DMS 273 treated with DMSO at 0.1 percent for 48 hours (cell line): Measurements from ENCODE around the gene BRF1.
A peak's percentile ranks its signal among the peaks of the same experiment; 100 is the strongest.

Experiments
- DNase-seq: peaks from one replicate; lab custom pipeline; 2025; lab: John Stamatoyannopoulos, UW

The BRF1 gene

GRCh38 chr14:105173901-105174894, 126.6 kb downstream of the BRF1 start:
- DNase-seq, result no peak

GRCh38 chr14:105173145-105173544, 127.7 kb downstream of the BRF1 start:
- no peak for DNase-seq

- no peak for DNase-seq
These were observed 128.3 kb downstream of the BRF1 start for GRCh38 chr14:105172476-105172875.

- no peak for DNase-seq
These were observed 129.7 kb downstream of the BRF1 start for GRCh38 chr14:105171004-105171673.

GRCh38 chr14:105169776-105170655, 130.8 kb downstream of the BRF1 start:
- no peak for DNase-seq

GRCh38 chr14:105168979-105169507, 131.8 kb downstream of the BRF1 start:
- no peak for DNase-seq

GRCh38 chr14:105168496-105168978, 132.3 kb downstream of the BRF1 start, which contains the start of gene JAG2:
TSS of gene JAG2 (minus strand) at chr14:105168776. CDS start at chr14:105168420, 356 bp downstream.
- no peak for DNase-seq

GRCh38 chr14:105168093-105168420, 132.7 kb downstream of the BRF1 start:
- DNase-seq, result no peak

- no peak for DNase-seq
These were observed 133.3 kb downstream of the BRF1 start for GRCh38 chr14:105167303-105168092.

- no peak for DNase-seq
These were observed 134.1 kb downstream of the BRF1 start for GRCh38 chr14:105166571-105167302.

GRCh38 chr14:105165761-105166485, 134.9 kb downstream of the BRF1 start:
- DNase-seq, result no peak

GRCh38 chr14:105165134-105165704, 135.6 kb downstream of the BRF1 start:
- DNase-seq, result peak; percentile 20

GRCh38 chr14:105163040-105163742, 137.6 kb downstream of the BRF1 start:
- no peak for DNase-seq

- no peak for DNase-seq
These were observed 138.2 kb downstream of the BRF1 start for GRCh38 chr14:105162669-105162979.

GRCh38 chr14:105161964-105162668, 138.7 kb downstream of the BRF1 start:
- no peak for DNase-seq

- DNase-seq, result no peak
These were observed 139.5 kb downstream of the BRF1 start for GRCh38 chr14:105161309-105161708.

GRCh38 chr14:105160776-105161175, 140.0 kb downstream of the BRF1 start:
- no peak for DNase-seq

- no peak for DNase-seq
These were observed 141.5 kb downstream of the BRF1 start for GRCh38 chr14:105159344-105159743.
